Sigmoid colon (tissue), 7 donors: ENCODE measurements around the gene SLC27A2. TPM values are rescaled to one million over a fixed set of nuclear protein-coding genes. Genes with fewer than 3 reads are reported as not detected.

Experiments
- DNase-seq: peaks from one replicate; pipeline ENCODE4 v3.0.0-alpha.2; 2019
- H3K27ac ChIP-seq, 4 donors: fragments of 200-600 bp; sonication (generic); one replicate each; pipeline ENCODE4 v1.5.1; 2016 to 2019; ENCODE audit warnings: mild to moderate bottlenecking in 1 of 4
- H3K27me3 ChIP-seq, 3 donors: fragments of 200-600 bp; sonication (generic); one replicate each; pipeline ENCODE4 v1.5.1; 2019; ENCODE audit warnings: mild to moderate bottlenecking in 1 of 3
- H3K36me3 ChIP-seq, 4 donors: fragments of 200-600 bp; sonication (generic); one replicate each; pipeline ENCODE4 v1.5.1; 2016 to 2019
- H3K4me1 ChIP-seq, 4 donors: fragments of 200-600 bp; sonication (generic); one replicate each; pipeline ENCODE4 v1.5.1; 2017 to 2019
- H3K4me3 ChIP-seq, 4 donors: fragments of 200-600 bp; sonication (generic); one replicate each; pipeline ENCODE4 v1.5.1; 2017 to 2019; ENCODE audit warnings: mild to moderate bottlenecking in 2 of 4, moderate library complexity in 1 of 4
- H3K9me3 ChIP-seq, 4 donors: fragments of 200-600 bp in 3 of 4; sonication (generic) in 3 of 4; one replicate each; pipeline versions ENCODE4 v1.5.1 to v1.6.1; 2013 to 2019
- CTCF ChIP-seq, 4 experiments: fragments of 450-650 bp in 3 of 4; fragments of 200-600 bp in 1 of 4; IDR thresholded peaks; one replicate each; pipeline ENCODE4 v1.5.1; 2016 to 2019; ENCODE audit warnings: antibody characterized with exemption in 4 of 4, mild to moderate bottlenecking in 3 of 4, moderate library complexity in 2 of 4
- EP300 ChIP-seq, 4 donors: sonication (generic); formaldehyde crosslinking; IDR thresholded peaks; one replicate each; pipeline ENCODE4 v1.6.1; 2017; ENCODE audit warnings: antibody characterized with exemption in 4 of 4
- POLR2A ChIP-seq, 2 donors: fragments of 450-650 bp; IDR thresholded peaks; one replicate each; pipeline ENCODE4 v1.6.1; 2016; ENCODE audit warnings: antibody characterized with exemption in 2 of 2, mild to moderate bottlenecking in 2 of 2, moderate library complexity in 2 of 2
- POLR2AphosphoS5 ChIP-seq, 4 donors: sonication (generic); formaldehyde crosslinking; IDR thresholded peaks; one replicate each; pipeline ENCODE4 v1.6.1; 2017; ENCODE audit warnings: antibody characterized with exemption in 4 of 4
- WGBS, 2 donors: extraction: QIAGEN DNeasy Blood & Tissue Kit; methylation state at CpG; one replicate each; pipeline ENCODE4 v1.1.7; 2013; 5-methylcytosine and 5-hydroxymethylcytosine counted together
- intact Hi-C: fragments of 100-400 bp; cut with DNase I; formaldehyde crosslinking; loops from one replicate; pipeline ENCODE4 v1.15.1; 2023
- polyA plus RNA-seq, 3 donors: library from polyadenylated mRNA; stranded (reverse); fragments of 200-250 nt; gene quantifications; one replicate each; pipeline ENCODE4 v1.2.3, GENCODE V29; 2013
- total RNA-seq, 4 donors: library from RNA; depleted of rRNA; stranded (reverse); fragments of >200 nt; gene quantifications; one replicate each; pipeline ENCODE4 v1.1.0, GENCODE V29; 2016
- donor health status: healthy with polysubstance abuse.
- donor health status: Bipolar disorder and iron deficiency.
- donor health status: healthy.

Gene SLC27A2
- total and polyA plus RNA-seq, 7 donors = 0.33 to 16.6 (median 4.6) TPM; not detected in 2

- H3K4me3 ChIP-seq = no peak overlapping the region
- intact Hi-C loops = no loop called here
- 83 to 94% methylated on average over 11 of the region's 11 CpGs for WGBS, 2 donors
- no peak for TF ChIP-seq POLR2AphosphoS5 (IDR thresholded peaks at IDR 0.05)
- no peak for TF ChIP-seq POLR2A (IDR thresholded peaks at IDR 0.05)
- no peak for TF ChIP-seq CTCF (IDR thresholded peaks at IDR 0.05)
- no peak for TF ChIP-seq EP300 (IDR thresholded peaks at IDR 0.05)
- H3K27me3 ChIP-seq = no peaks in the 10 kb centered on the region
- DNase-seq = no peak
- no peak overlapping the region for H3K27ac ChIP-seq
- peaks cover 0 to 3% (median 0%) of the 10 kb centered on the region in 4 donors for H3K4me1 ChIP-seq
- no peaks in the 10 kb centered on the region for H3K36me3 ChIP-seq
- no peaks in the 10 kb centered on the region for H3K9me3 ChIP-seq
These were observed 69.7 kb downstream of the SLC27A2 start for GRCh38 chr15:50251638-50252182.

- WGBS, 2 donors = 95 to 96% methylated on average over 11 of the region's 11 CpGs
These were observed 70.6 kb downstream of the SLC27A2 start for GRCh38 chr15:50252556-50252955.

GRCh38 chr15:50256188-50257041 is 74.4 kb downstream of the SLC27A2 start:
- H3K4me3 ChIP-seq = no peak overlapping the region
- H3K36me3 ChIP-seq = no peaks in the 10 kb centered on the region
- H3K4me1 ChIP-seq = no peaks in the 10 kb centered on the region
- WGBS, 2 donors = 66 to 78% methylated on average over 5 of the region's 5 CpGs
- DNase-seq = no peak
- intact Hi-C loops = no loop called here
- TF ChIP-seq POLR2A (IDR thresholded peaks at IDR 0.05) (no peak), EP300 (IDR thresholded peaks at IDR 0.05) (no peak), CTCF (IDR thresholded peaks at IDR 0.05) (no peak), POLR2AphosphoS5 (IDR thresholded peaks at IDR 0.05) (no peak)
- no peaks in the 10 kb centered on the region for H3K9me3 ChIP-seq
- H3K27ac ChIP-seq = no peak overlapping the region
- H3K27me3 ChIP-seq = no peaks in the 10 kb centered on the region

More at GRCh38 chr15:50252556-50252955, 70.6 kb downstream of the SLC27A2 start:
- H3K27me3 ChIP-seq = no peaks in the 10 kb centered on the region
- H3K4me1 ChIP-seq = peaks cover 0 to 3% (median 0%) of the 10 kb centered on the region in 4 donors
- intact Hi-C loops = no loop called here
- TF ChIP-seq POLR2AphosphoS5 (IDR thresholded peaks at IDR 0.05) (no peak), EP300 (IDR thresholded peaks at IDR 0.05) (no peak), CTCF (IDR thresholded peaks at IDR 0.05) (no peak), POLR2A (IDR thresholded peaks at IDR 0.05) (no peak)
- H3K27ac ChIP-seq = no peak overlapping the region
- H3K9me3 ChIP-seq = no peaks in the 10 kb centered on the region
- H3K36me3 ChIP-seq = no peaks in the 10 kb centered on the region
- DNase-seq = no peak
- H3K4me3 ChIP-seq = no peak overlapping the region

GRCh38 chr15:50257332-50257731 is 75.3 kb downstream of the SLC27A2 start:
- H3K27ac ChIP-seq = no peak overlapping the region
- TF ChIP-seq CTCF (IDR thresholded peaks at IDR 0.05) = no peak
- no peak for TF ChIP-seq POLR2AphosphoS5 (IDR thresholded peaks at IDR 0.05)
- TF ChIP-seq POLR2A (IDR thresholded peaks at IDR 0.05) = no peak
- TF ChIP-seq EP300 (IDR thresholded peaks at IDR 0.05) = no peak
- H3K4me3 ChIP-seq = no peak overlapping the region
- intact Hi-C loops = no loop called here
- no peak for DNase-seq
- no peaks in the 10 kb centered on the region for H3K9me3 ChIP-seq
- H3K36me3 ChIP-seq = no peaks in the 10 kb centered on the region
- H3K4me1 ChIP-seq = no peaks in the 10 kb centered on the region
- no peaks in the 10 kb centered on the region for H3K27me3 ChIP-seq
- 87 to 92% methylated on average over 8 of the region's 8 CpGs for WGBS, 2 donors
